Measurements from ENCODE around the gene FREY1. TPM values are rescaled to one million over a fixed set of nuclear protein-coding genes. Genes with fewer than 3 reads are reported as not detected.
A peak's percentile ranks its signal among the peaks of the same experiment; 100 is the strongest.

FREY1 gene
- total RNA-seq, 4 donors from 2014 or later, result not detected

- DNase-seq (no peak), ATAC-seq (no peak)
- TF ChIP-seq POLR2A (IDR thresholded peaks at IDR 0.05) (no peak), CTCF (IDR thresholded peaks at IDR 0.05 in 4 of 5, conservative IDR thresholded peaks at IDR 0.05 in 1 of 5) (no peak)
- Histone ChIP-seq H3K4me3 (no peak overlapping the region), H3K27me3 (no peaks in the 10 kb centered on the region), H3K36me3 (peaks cover 0 to 80% of the 10 kb centered on the region in 2 donors), H3K4me1 (peaks cover 0 to 13% of the 10 kb centered on the region in 2 donors), H3K9me3 (no peaks in the 10 kb centered on the region), H3K27ac (no peak overlapping the region)
- intact Hi-C loops (cut with DNase I; ENCODE audit: low total_unique reads), result no loop called here
- in situ Hi-C loops (cut with MboI; ENCODE audit: low sequenced_read_pairs in 4 of 4), result no loop called here
Observed at GRCh38 chr11:45876401-45876800, 30.7 kb downstream of the FREY1 start.

- no peak overlapping the region for H3K4me3 ChIP-seq
- no peak overlapping the region for H3K27ac ChIP-seq
- H3K27me3 ChIP-seq, result no peaks in the 10 kb centered on the region
- intact Hi-C loops (cut with DNase I; ENCODE audit: low total_unique reads), result loop anchor here (5.0 kb wide), 1 partner anchor 134 kb away; no protein-coding TSS in a partner anchor
- no peaks in the 10 kb centered on the region for H3K9me3 ChIP-seq
- no peak for TF ChIP-seq POLR2A (IDR thresholded peaks at IDR 0.05)
- peak; percentile 39 to 66 (median 50) for TF ChIP-seq CTCF (IDR thresholded peaks at IDR 0.05 in 4 of 5, conservative IDR thresholded peaks at IDR 0.05 in 1 of 5)
- in situ Hi-C loops (cut with MboI; ENCODE audit: low sequenced_read_pairs in 4 of 4), result no loop called here
- DNase-seq (peak in 1 of 2 donors; percentile 45), ATAC-seq (peak; percentile 53 to 75)
- no peaks in the 10 kb centered on the region for H3K4me1 ChIP-seq
- peaks cover 0 to 94% of the 10 kb centered on the region in 2 donors for H3K36me3 ChIP-seq
Observed at GRCh38 chr11:45872651-45873356, 34.3 kb downstream of the FREY1 start.

DNA sequence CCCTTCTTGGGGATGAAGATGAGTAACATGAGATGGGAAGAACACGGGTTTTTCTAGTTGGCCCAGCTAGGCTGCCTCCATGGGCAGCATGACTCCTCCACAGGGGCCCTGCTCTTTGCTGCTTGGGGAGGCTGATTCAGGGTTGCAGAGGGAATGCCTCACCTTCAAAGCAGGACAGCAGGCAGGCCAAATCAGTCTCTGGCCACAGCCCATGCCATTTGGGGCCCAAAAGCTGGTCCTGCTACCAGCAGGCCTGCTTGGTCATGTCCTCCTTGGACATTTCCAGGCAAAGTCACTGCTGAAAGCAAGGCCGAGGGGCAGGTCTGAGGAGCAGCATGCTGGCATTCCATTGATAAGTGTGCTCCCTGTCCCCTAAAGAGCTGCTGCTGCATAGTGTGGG, 35.4 kb downstream of the FREY1 start:
- in situ Hi-C loops (cut with MboI; ENCODE audit: low sequenced_read_pairs in 4 of 4), result no loop called here
- ATAC-seq, result no peak
- DNase-seq, result no peak
- intact Hi-C loops (cut with DNase I; ENCODE audit: low total_unique reads), result loop anchor here (5.0 kb wide), 1 partner anchor 136 kb away; no protein-coding TSS in a partner anchor
- Histone ChIP-seq H3K36me3 (peaks cover 0 to 99% of the 10 kb centered on the region in 2 donors), H3K9me3 (no peaks in the 10 kb centered on the region), H3K4me1 (no peaks in the 10 kb centered on the region), H3K27me3 (no peaks in the 10 kb centered on the region), H3K4me3 (no peak overlapping the region), H3K27ac (no peak overlapping the region)
- no peak for TF ChIP-seq CTCF (IDR thresholded peaks at IDR 0.05 in 4 of 5, conservative IDR thresholded peaks at IDR 0.05 in 1 of 5)
- TF ChIP-seq POLR2A (IDR thresholded peaks at IDR 0.05), result no peak

DNA sequence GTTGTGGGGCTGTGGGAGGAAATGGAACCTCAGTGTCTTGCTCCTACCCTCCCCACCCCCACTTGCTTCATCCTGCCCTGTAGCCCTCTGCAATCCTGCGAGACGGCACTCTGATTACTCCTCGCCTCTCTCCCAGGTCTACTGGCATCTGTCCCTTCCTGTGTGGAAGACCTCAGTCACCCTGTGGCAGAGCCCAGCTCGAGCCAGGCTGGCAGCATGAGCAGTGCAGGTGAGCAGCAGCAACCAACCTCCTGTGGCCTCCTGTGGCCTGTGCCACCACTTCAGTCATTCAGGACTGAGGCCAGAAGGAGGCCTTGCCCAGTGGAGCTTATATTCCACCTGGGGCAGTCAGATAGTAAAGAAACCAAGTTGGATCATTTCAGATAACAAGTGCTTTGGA, 36.4 kb downstream of the FREY1 start:
- H3K36me3 ChIP-seq, result peaks cover 0 to 99% of the 10 kb centered on the region in 2 donors
- DNase-seq (no peak), ATAC-seq (no peak)
- intact Hi-C loops (cut with DNase I; ENCODE audit: low total_unique reads), result loop anchor here (5.0 kb wide), 1 partner anchor 137 kb away; no protein-coding TSS in a partner anchor
- TF ChIP-seq POLR2A (IDR thresholded peaks at IDR 0.05), result no peak
- TF ChIP-seq CTCF (IDR thresholded peaks at IDR 0.05 in 4 of 5, conservative IDR thresholded peaks at IDR 0.05 in 1 of 5), result no peak
- H3K9me3 ChIP-seq, result no peaks in the 10 kb centered on the region
- H3K27ac ChIP-seq, result no peak overlapping the region
- no peaks in the 10 kb centered on the region for H3K4me1 ChIP-seq
- in situ Hi-C loops (cut with MboI; ENCODE audit: low sequenced_read_pairs in 4 of 4), result no loop called here
- H3K4me3 ChIP-seq, result no peak overlapping the region
- H3K27me3 ChIP-seq, result no peaks in the 10 kb centered on the region
